GM19099 (cell line): ENCODE measurements around the gene SEC14L1.

Experiments used
- POLR2A ChIP-seq: IDR thresholded peaks from 3 replicates; pipeline ENCODE4 v1.6.1; 2011; ENCODE audit warnings: low read depth; ENCODE audit not compliant: insufficient read length; ENCODE audit errors: extremely low read depth

The SEC14L1 gene

GRCh38 chr17:77131904-77132303 lies 8.9 kb upstream of the SEC14L1 start:
- no peak for TF ChIP-seq POLR2A

GRCh38 chr17:77132411-77133086 lies 8.2 kb upstream of the SEC14L1 start:
- no peak for TF ChIP-seq POLR2A

GRCh38 chr17:77133087-77133638 lies 7.6 kb upstream of the SEC14L1 start:
- TF ChIP-seq POLR2A, result no peak

DNA sequence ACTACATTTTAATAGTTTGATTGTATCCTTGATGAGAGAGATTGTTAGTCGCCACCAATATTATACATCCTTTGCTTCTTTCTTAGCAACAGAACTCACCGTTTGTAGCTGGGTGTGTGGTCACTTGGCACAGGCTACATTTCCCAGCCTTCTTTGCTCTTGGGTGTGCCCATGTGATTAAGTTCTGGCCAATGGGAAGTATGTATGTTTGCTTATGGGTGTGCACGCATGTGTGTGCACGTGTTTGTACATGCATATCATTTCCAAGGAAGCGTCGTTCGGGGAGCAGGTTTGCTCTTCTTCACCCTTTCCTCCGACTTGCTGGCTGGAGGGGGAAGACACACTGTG lies 4.4 kb upstream of the SEC14L1 start:
- TF ChIP-seq POLR2A, result no peak

GRCh38 chr17:77137111-77137510 lies 3.7 kb upstream of the SEC14L1 start:
- TF ChIP-seq POLR2A, result no peak

DNA sequence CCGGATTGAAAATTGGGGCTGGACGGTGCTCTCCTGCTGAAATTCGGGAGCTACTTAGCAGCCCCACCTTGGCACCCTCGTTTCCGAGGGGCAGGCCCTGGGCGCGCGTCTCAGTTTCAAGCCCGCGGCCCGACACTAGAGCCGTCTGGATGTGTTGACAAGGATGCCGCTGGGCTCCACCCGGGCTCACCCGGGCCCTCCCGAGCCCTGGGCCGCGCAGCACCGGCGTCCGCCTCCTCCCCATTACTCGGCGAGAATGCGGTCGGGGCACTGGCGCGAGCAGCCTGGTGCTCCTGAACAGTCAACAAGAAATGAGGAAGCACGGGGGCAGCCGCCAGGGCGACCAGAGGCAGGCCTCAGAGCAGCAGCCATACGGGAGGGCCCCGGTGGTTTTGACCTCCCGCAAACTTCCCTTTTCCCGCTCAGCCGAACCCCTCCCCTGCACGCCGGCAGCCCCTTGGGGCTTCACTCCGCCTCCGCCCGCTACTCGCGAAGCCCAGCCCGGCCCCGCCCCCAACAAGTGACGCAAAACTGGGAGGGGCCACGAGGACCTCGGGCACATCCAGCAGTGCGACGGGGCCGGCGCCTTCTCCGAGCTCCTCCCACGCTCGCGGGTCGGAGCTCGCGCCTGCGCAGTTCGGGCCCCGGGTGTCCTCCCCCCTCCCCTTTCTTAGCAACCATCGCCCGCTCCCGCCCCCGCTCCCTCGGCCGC lies 447 bp upstream of the SEC14L1 start:
- TF ChIP-seq POLR2A, result peak; percentile 81

DNA sequence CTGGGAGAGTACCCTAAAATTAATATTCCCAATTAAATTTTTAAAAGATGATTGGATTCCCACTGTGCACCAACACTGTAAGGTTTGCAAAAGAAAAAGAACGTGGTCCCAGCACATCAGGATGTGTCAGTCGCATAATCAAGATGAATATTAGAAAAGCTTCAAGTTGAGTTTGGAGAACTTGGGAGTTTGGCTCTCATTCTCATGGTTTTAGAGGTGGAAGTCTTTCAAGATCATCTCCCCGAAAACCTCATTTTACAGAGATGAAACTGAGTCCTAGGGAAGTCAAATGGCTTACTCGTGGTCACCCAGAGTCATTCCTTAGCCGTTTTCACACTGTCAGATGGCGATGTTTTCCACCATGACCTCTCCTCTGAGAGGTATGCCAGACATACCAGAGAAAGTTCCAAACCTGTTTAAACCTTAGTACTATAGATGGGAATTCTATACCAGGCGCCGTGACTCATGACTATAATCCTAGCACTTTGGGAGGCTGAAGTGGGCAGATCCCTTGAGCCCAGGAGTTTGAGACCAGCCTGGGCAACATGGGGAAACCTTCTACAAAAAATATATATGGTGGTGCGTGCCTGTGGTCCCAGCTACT lies 1.2 kb downstream of the SEC14L1 start:
- no peak for TF ChIP-seq POLR2A

GRCh38 chr17:77142689-77143088 lies 1.9 kb downstream of the SEC14L1 start:
- no peak for TF ChIP-seq POLR2A

DNA sequence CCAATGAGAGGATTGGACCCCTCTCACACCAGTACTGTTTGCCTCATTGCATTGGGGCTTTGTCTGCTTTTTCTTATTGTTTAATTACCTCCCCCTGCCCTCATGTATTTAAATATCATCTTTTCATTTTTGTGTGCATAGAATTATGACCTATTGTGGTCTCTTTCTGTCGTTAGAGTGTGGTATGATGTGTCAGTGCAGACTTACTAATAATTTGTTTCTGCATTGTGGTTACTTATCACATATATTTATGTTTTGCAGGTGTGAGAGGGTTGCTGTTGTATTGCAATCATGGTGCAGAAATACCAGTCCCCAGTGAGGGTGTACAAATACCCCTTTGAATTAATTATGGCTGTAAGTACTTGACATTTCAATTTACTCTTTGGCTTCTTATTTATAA lies 2.5 kb downstream of the SEC14L1 start:
- TF ChIP-seq POLR2A, result no peak

DNA sequence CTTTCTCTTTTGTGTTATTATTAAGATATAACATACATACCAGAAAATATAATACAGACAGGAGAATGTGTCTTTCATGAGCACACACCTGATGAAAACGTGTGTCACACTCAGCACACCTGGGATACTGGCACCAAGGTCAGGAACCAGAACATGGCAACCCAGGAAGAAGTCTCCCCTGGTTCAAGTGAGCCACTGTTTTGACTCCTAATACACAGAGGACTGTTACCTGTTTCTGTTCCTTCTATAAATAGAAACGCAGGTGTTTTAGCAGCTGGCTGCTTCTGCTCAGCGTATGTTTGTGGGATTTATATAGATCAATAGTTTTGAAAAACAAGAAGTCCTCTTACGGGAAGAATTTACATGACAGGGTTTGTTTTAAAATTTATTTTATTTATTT lies 3.5 kb downstream of the SEC14L1 start:
- TF ChIP-seq POLR2A, result no peak

DNA sequence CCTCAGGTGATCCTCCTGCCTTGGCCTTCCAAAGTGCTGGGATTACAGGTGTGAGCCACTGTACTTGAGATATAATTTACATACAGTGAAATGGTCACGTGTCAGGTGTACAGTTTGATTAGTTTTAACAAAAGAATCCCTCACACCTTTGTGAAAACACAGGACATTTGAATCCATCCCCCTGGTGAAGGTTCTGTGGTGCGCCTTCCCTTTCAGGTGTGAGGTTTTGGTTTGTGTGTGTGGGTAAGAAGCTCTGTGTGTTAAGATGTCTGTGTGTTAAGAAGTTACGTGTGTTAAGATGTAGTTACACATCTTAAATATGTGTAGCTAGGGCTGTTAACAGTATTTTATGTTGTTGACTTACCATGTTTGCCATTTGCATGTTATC lies 4.4 kb downstream of the SEC14L1 start:
- no peak for TF ChIP-seq POLR2A

DNA sequence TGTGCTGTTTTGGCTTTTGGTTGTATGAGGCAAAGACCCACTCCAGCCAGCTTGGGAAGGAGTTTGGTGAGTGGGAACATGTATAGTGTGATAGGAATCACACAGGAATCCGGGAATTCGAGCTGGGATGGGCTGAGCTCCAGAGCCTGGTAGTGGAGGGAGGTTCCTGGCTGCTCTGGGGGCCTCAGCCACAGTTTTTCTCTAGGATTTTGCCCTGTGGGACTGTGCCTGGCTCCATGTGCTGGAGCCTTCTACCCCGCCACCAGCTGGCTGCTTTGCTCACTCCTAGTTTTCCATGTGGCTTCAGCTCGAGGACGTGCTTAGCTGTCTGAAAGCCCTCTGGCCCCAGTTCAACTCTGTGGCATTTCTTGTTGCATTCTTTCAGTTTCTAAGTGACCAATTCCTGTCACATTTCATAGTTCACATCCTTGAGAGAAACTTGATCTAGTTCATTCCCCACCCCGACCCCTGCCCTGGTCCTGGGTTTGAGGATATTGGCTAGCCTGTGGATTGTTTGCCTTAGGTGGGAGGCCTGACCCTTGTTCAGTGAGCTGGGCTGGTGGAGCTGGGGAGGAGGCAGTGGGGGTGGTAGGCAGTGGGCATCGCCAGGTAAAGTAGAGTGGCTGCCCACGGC lies 5.0 kb downstream of the SEC14L1 start:
- TF ChIP-seq POLR2A, result no peak

DNA sequence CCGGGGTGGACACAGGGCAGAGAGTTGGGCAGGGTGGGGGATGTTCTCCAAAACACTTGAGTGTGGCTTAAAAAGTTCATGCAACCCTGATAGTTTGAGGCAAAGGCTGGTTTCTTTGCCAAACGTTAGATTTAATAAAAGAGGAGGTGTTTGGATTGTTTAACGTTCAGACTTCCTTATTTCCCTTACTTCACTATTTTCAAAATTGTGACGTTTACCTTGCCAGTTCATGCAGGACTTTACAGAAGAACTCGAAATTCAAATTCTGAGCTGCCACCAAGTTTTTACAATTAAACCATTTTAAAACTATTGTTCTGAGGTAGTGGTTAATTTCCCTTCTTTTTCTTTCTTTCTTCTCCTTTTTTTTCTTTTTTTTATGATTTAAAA lies 5.5 kb downstream of the SEC14L1 start:
- no peak for TF ChIP-seq POLR2A

DNA sequence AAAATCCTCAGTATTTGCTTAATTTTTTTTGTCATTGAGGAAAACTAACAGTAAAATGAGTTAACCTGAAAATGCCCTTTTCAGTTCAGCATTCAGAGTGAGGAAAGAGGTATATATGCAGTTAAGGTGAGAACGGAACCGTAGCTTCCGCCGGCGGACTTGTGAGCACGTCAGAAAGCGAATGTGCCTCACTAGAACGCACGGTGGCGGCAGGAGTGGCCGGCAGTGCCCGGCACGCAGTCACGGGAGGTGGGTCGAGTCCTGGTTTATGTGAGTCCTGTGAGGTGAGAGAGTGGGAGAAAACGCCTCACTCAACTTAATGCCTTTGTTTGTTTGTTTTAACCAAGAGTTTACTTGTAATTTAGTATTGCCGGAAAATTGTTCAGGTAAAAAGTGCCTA lies 6.1 kb downstream of the SEC14L1 start:
- no peak for TF ChIP-seq POLR2A

GRCh38 chr17:77147357-77147801 lies 6.6 kb downstream of the SEC14L1 start:
- TF ChIP-seq POLR2A, result no peak

DNA sequence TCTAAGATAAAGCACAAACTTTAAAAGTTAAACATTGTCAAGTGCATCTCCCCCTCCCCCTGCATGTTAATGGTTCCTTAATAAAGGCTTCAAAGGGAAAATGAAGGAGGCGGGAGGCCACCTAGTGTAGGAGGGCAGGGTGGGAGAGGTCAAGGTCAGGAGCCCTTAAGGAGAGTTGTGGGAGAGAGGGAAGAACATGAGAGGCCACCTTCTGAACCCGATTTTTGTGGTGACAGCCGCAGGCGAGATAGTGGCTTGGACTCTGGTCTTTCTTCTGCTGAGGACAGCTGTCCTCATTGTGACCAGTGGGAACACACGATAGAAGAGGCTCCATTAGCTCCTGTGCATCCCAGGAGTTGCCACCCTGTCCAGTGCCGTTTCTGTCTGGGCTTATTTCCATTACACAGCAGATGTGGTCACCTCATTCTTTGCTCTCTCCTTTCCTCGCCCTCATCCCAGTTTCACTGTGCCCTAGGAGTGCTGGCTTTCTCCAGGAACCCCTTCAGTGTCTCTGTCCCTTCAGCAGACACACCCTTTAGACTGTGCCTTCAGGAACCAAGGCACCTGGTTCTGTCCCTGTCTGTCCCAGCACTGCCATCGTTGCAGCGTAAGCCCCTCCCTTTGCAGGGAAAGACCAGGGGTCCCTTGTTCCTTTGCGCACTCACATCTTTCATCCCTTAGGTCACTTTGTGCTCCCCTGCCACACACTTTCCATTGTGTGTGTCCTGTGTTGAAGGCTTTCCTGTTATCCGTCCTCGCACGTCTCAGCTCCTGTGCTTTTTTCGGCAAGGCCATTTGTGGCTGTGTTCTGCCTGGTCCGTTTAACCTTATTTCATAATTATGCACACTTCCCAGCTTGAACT lies 7.5 kb downstream of the SEC14L1 start:
- no peak for TF ChIP-seq POLR2A
